Activated CD4-positive, alpha-beta T cell treated with anti-CD3 and anti-CD28 coated beads, Interleukin-2, Interleukin-4, amounts not matched to agents 100 ng/mL and 50 ng/mL, durations not matched to agents 16 hours and 8 hours (primary cell): ENCODE measurements around the gene JMJD6.
"Not testable (repeated sequence)": the region's sequence is repeated elsewhere in the genome, so short reads cannot be mapped to it uniquely, and the experiment has no call there.

ENCODE experiments used
- DNase-seq: peaks from one replicate; pipeline ENCODE4 v3.0.0-alpha.2; 2020; ENCODE audit warnings: low spot score

The JMJD6 gene

DNA sequence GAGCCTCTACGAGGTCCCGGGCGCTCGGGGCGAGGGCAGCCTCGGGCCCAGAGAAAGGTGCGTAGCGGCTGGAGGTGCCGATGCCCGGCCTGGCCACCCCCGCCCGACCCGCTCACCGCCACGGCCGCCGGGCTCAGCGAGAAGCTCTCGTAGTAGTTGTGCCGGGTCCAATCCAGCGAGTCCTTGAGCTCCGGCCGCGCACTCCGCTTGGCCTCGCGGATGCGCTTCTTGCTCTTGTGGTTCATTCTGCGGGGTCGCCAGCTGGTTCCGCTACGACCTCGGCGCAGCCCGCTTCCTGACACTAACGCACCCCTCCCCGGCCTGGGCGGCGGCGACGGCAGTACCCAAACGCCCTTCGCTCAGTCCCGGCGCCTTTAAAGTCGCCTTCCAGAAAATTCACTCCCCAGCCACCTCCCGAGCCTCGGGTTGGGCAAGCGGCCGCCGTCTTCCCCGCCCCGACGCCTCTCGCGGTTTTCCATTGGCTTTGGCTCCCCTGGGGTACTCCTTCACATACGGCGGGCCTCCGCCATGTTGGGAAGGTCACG is at the start of gene JMJD6:
JMJD6 (minus strand) TSS at position 376 of the 545 bp plus-strand sequence; CDS start at position 245, 131 bp downstream.
- peak; percentile 99 for DNase-seq

DNA sequence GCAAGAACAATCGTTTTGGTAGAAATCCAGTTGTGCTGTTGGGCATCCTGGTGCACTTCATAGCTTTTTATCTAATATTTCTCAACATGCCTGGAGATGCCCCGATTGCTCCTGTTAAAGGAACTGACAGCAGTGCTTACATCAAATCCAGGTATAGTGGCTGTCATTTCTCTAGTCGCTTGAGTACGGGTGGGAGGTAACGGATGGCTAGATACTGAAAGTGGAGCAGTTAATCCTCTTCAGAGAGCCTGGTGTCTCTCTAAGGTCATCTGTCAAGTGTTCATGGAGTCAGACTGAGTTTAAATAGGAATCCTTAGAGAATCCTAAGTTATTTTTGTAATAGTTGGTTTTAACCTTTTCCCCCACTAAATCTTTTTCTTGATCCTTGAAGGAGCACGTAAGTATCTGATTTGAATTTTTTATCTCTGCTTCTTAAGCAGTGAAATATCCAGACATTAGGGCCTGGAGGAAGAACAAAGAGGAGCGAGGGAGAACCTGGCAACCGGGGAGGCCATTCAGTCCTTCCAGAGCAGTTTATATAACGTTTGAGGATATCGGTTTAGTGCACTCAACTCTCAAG is 48.7 kb upstream of the JMJD6 start:
- no peak for DNase-seq

DNA sequence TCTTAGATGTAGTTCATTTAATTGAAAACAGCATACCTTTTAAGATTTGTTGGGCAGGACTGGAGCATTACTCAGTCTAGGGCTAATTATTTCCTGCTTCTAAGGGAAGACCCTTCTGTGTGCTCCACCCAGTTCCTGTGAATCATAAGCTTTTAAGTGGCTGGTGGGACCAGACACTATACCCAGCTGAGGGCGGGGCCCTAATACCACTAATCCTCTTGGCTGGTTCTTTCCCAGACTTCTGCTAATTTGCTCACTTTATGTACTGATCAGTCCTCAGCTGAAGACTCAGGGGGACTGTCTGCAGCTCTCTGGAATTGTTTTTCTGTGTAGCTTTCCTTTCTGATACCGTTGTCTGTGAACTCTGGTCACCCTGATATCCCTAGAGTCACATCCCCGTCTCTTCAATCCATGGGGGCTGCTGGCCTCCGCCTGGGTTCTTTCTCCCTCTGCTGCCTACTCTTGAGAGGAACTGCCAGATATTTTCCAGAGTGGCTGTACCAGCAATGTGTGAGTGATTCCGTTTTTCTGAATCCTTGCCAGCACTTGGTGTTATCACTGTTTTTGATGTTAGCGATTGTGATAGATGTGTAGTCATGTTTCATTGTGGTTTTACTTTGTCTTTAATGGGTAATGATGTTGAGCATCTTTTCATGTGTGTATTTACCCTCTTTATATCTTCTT is 46.6 kb upstream of the JMJD6 start:
- DNase-seq = peak; percentile 34

DNA sequence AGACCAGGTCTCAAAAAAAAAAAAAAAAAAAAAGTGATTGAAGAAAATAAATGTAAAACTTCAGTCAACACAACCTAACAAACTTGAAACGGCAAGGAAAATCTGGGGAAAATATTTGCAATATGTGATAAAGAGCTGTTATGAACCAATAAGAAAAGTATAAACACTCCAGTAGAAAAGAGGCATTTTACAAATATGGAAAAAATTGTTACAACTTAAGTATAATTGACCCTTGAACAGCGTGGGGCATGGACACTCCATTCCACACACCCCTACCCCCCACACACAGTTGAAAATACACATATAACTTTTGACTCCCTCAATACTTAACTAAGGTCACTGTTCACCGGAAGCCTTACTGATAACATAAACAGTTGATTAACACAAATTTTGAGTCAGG is 32.2 kb upstream of the JMJD6 start:
- DNase-seq = no peak

DNA sequence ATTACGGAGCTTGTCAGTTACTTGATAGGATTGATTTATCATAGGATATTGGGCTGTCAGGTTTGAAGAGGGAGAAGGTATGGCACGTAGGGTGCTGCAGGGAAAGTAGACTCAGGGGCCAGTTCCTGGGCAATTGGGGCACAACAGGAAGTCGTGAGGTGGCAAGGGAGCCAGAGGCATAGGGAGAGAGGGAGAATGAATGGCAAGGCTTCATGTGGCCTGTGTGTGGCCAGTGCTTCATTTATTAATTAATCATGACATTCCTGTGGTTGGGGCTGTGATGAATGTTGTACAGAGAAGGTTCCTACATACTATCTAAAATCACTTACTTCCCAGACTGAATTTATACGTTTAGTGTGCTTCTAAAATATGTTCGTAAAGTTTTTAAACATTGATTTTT is 30.9 kb upstream of the JMJD6 start:
- no peak for DNase-seq

DNA sequence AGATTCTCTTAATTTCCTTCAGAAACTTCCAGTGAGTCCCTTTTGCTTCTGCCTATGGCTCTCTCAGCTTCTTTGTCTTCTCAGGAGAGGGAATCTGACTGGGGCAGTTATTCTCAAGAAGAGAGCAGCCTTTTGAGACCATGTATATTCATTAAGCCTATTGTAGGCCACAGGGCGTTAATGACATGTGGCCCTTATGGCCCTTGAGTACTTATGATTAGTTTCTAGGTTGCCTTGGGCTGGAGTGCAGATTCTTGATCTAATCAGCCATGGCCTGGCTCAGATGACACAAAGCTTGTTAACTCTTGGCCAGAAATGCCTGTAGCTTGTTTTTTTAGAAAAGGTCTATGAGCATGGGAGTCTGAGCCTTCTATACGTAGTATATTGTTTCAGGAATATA is 28.9 kb upstream of the JMJD6 start:
- no peak for DNase-seq

DNA sequence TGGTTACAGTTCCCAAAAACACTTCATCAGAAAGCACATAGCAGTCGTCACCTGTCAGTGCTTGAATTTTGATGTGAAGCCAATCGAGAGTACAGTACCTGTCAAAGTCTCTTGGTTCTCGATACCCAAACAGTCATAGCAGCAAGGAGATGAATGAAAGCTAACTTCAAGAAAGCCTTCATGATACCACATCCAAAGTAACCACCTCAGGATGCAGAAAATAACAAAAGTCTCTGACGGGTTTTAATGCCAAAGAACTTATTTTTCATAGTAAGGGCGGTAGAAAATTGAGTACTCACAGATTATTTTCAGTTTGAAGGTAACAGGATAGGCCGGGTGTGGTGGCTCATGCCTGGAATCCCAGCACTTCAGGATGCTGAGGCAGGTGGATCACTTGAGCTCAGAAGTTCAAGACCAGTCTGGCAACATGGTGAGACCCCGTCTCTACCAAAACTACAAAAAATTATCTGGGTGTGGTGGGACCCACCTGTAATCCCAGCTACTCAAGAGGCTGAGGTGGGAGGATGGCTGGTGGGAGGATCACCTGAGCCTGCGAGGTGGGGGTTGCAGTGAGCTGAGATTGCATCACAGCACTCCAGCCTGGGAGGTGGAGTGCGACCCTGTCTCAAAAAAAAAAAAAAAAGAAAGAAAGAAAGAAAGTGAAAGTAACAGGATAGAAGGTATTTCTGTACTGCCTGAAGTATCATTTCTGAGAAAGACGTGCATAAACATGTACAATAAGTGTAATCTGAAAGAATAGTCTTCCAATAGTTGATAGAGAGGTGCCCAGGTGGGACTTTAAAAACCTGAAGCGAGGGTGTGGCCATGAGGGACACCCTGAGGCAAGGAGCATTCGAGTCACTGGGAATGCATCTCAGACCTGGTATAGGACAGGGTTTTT is 26.9 kb upstream of the JMJD6 start:
- no peak for DNase-seq

DNA sequence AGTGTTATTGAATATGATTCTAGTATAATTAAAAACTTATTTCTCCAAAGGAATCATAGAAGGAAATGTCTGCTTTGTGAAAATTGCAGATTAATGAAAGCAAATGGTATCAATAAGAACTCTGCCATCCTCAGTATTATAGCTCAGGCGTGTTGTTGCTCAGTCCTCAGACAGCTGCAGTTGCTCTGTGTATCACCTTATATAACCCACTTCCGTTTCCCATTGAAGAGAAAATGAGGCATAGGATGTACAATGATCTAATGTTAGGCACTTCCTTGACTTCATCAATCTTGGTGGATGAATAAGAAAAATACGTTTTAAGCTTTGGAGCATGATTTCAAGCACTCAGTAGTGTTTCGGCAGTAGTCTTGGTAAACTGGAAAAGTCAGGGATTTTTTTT is 25.6 kb upstream of the JMJD6 start:
- DNase-seq = no peak

DNA sequence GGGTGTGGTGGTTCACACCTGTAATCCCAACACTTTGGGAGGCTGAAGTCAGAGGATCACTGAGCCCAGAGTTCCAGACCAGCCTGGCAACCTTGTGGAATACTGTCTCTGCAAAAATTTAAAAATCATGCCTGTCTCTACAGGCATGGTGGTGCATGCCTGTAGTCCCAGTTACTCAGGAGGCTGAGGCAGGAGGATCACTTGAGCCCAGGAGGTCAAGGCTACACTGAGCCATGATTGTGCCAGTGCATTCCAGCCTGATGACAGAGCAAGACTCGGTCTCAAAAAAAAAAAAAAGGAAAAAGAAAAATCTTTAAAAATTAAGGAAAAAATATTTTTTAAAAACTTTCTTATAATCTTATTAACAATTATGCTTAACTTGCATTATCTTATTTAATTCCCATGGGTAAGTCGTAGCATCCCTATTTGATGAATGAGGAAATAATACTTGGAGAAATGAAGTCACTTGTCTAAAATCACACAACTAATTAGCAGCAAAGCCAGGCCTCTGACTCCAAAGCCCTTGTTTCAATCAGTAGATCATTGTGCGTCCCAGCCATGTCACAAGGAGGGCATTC is 25.1 kb upstream of the JMJD6 start:
- DNase-seq = no peak

DNA sequence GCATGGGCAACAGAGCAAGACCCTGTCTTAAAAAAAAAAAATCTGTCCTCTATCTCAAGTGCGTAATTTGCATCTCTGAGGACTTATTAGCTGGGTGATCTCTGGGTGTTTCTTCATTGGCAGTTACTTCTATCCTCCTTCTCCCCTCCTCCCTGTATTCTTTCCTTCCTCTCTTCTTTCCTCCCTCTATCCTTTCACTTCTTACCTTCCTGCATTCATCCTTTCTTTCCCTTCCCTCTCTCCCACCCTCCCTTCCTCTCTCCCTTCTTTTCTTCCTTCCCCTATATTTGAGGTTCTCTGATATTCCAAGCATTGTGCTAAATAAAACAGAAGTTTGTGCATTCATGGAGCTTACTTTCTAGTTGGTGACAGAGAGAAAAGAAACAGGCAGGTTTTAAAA is 22.3 kb upstream of the JMJD6 start:
- DNase-seq = no peak

DNA sequence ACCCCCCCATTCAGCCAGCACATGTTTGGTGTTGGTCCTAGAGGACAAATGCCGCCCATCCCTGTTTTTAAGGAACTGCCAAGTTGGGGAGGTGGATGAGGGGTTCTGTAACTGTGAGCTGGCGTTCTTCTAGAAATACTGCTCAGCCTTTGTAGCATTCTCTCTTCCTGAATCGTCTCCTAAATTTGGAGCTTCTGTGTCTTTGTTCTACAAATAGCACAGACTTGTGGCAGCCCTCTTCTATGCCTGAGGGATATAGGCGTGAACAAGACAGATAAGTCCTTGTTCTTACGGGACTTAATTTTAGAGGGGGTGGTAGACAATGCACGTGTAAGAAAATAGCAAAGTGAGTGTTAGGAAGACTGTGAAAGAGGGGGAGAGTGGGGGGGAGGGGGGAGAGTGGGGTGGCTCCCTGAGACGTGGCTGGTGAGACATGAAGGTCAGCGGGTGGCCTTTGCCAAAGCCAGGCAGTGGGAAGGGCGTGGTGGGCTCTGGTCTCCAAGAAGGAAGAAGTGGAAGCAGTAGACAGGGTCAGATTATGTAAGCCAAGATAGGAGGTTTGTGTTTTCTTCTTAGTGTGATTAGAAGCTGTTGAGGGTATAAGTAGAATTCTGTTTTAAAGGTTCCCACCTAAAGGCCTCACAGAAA is 21.4 kb upstream of the JMJD6 start:
- DNase-seq = no peak

DNA sequence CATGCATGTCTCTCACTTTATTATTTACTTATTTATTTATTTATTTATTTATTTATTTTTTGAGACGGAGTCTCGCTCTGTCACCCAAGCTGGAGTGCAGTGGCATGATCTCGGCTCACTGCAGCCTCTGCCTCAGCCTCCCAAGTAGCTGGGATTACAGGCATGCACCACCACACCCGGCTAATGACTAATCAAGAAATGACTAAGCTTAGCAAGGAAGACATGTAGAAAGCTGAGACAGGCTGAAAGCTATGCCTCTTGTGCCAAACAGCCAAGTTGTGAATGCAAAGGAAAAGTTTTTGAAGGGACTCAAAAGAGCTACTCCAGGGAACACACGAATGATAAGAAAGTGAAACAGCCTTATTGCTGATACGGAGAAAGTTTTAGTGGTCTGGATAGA is 19.4 kb upstream of the JMJD6 start:
- not testable (repeated sequence) for DNase-seq

DNA sequence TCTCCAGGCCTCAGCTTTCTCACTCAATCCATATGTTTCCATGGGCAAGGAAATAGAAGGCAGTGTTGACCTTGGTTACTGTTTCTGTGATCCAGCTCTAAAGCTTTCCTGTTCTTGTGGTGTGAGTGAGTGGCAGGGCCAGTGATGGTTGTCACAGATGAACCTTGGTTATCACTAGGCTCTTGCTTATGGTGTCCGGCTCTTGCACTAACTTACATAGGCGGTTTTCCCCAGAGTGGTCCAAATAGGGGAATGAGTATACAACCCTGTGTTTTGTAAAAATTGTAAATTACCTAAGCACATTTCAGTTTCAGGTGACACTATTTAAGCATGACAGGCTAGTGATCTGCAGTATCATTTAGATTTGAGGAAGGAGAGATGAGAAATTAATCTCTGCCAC is 18.3 kb upstream of the JMJD6 start:
- DNase-seq = no peak

DNA sequence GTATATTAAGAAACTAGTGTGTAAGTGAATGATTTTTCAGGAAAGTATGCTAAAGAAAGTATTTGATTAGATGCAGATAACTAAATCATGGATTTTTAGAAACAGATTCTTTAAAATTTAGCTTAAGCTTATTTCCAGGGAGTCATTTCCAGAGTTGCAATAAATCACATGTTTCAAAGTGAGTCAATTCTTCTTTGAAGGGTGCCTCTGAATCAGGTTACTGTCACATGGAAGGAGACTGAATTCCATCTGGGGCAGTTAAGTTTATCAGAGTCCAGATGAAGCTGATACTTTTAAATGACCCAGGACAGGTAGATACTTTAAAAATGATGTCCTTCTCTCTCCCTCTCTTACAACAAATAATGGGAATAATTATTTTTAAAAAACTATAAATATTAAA is 16.6 kb upstream of the JMJD6 start:
- no peak for DNase-seq

DNA sequence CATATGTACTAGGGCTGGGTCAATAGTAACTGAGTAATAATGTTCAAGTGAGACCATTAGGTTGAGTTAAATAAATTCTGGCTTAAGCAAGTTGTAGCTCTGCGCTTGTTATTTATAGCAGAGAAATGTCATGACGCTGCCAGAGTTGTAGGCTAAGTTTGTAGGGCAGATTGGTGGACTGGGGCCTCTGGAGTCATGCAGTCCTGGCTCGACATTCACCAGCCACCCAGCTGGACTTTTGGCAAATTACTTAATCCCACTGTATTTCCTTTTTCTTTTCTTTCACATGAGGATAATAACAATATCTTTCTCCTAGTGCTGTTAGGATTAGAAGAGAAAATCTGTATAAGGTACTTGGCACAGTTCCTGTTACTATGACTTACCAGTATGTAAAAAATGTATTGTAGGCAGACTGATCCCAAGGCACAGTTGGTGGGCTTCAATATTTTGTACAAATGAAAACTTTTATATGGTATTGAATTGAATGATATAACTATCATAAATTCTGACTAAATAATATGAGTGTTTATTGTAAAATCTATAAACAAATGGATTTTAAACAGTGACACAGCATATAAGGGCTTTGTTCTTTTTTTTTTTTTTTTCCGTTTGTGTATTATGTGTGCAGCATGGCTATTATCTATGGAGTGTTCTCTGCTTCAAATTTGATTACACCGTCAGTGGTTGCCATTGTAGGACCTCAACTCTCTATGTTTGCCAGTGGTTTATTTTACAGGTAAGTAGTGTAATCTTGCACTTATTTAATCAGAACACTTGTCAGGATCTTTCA is 14.1 kb upstream of the JMJD6 start:
- no peak for DNase-seq

DNA sequence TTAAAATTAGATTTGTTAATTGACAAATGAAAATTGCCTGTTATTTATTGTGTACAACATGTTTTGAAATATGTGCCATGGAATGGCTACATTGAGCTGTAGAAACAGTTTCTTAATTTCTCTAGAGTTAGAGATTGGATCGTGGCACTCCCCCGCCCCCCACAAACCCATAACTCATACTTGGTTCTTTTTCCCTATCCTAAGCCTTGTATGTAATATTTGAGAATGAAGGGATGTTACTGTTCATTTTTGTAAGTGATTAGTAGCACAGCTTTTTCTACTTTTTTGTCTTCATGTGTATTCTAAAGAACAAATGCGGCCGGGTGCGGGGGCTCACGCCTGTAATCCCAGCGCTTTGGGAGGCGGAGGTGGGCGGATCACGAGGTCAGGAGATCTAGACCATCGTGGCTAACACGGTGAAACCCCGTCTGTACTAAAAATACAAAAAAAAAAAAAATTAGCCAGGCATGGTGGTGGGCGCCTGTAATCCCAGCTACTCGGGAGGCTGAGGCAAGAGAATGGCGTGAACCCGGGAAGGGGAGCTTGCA is 13.2 kb upstream of the JMJD6 start:
- DNase-seq = not testable (repeated sequence)

DNA sequence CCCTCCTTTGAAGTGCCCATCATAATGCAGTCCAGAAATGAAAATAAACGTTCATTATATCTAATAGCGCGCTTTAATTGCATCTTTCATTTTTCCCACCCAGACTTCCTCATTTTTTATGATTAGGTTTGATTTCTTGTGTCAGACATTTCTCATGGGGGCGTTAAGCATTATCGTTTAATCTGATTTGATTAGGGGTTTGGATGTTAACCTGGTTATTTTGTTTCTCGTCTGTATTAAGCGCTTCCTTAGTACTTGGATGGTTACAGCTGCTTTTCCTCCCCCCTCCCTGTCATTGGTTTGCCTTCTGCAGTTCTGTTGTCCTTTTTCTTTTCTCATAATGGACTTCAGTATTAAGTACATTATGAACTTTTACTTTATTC is 12.1 kb upstream of the JMJD6 start:
- DNase-seq = no peak

DNA sequence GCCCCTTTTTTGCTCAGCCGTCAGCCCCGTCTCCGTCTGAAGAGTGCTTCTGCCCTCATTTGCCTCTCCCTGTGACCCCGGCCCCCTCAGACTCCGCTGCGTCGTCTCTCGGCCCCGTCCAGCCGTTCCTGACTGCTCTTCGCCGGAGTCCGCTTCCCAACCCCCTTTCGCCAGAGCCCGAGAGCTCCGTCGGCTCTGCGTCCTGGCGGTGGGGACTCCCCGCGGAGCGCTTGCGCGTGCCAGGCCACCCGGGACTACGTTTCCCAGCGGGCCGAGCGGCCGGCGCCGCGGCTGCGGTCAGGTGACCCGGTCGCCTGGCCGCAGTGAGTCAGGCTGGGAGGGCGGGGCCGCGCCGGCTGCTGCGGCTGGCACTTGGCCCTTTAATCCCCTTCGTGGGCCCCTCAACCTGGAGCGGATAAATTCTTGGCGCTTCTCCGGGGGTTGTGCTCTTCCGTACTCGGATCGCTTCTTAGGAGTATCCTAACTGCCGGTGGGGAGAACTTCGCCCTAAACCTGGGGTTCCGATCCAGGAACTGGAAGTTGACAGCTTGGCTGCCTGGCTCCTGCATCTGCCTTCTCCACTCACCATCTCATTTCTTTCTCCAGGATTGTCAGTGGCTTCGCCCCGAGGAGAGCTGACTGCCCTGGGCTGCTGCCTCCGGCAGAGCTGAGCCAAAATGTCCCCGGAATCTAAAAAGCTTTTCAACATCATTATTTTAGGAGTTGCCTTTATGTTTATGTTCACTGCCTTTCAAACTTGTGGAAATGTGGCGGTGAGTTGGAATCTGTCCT is 11.5 kb upstream of the JMJD6 start, which contains the start of gene MFSD11:
MFSD11 (plus strand) TSS at position 444 of the 792 bp plus-strand sequence; CDS start at position 678, 234 bp downstream.
- DNase-seq = peak; percentile 94

DNA sequence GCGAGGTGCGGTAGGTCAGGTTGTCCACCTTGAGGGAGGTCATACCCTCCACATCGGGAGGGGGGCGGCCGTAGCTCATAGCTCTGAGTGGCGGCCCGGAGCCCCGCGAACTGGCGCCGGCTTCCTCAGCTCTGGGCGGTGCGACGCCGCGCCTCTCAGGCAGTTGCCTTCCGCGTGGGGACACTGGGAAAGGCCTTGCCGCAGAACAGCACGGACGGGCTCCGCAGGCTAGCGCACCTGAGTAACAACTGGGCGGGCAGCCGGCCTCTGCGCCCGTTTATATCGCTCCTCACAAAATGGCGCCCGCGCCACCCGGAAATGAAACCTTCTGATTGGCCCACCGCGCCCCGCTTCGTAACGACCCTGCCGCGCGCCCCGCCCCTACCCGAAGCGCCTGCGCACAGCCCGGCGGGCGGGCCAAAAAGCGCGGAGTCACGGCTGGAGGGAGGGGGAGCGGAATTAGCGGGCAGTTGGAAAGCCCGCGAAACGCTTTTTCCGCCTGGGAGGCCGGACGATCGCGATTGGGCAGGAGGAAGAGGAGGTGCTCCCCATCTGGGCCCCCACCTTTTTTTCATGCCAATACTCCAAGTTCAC is 10.8 kb upstream of the JMJD6 start, which contains the start of gene SRSF2:
SRSF2 (minus strand) TSS at position 250 of the 594 bp plus-strand sequence; CDS start at position 79, 171 bp downstream.
- DNase-seq = peak; percentile 99
